ENCODE results near the gene FAM168A.

DNA sequence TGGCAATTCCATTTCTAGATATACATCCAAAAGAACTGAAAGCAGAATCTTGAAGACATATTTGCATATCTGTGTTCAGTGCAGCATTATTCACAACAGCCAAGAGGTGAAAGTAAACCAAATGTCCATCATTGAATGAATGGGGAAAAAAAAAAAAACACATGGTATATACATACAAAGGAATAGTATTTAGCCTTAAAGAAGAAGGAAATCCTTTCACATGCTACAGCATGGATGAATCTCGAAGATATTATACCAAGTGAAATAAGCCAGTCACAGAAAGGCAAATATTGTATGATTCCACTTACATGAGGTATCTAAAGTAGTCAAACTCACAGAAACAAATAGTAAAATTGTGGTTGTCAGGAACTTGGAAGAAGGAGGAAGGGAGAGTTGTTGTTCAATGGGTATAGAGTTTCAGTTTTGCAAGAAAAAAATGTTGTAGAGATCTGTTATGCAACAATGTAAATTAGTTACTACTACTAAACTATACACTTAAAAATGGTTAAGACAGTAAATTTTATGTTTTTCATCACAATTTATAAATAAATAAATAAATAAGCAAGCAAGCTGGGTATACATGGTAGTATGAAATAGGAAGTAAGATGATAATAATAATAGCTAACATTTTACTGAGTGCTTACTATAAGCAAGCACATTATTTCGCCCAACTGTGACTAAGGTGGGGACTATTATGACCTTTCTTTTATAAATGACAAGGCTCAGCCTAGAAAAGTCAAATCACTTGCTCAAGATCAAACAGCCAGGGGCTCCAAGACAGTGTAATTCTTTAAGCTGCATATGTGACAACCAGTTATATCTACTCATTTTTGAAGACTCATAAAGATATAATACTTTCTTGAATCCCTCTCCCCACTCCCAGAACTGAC, 50.0 kb downstream of the FAM168A start:
- TF ChIP-seq CTCF (conservative IDR thresholded peaks at IDR 0.05 in 1 of 2, IDR thresholded peaks at IDR 0.05 in 1 of 2; ENCODE audit: low read depth in 1 of 2, low read length in 2 of 2) (no peak), EZH2 (IDR thresholded peaks at IDR 0.05; ENCODE audit: low read length, missing control alignments) (no peak)
